ENCODE data around the gene DOCK9. TPM values are rescaled to one million over a fixed set of nuclear protein-coding genes. Genes with fewer than 3 reads are reported as not detected.

DOCK9 gene
- total and polyA plus RNA-seq, 4 donors = 48.8 to 193 (median 133) TPM

- H3K27me3 ChIP-seq (ENCODE audit: control insufficient read depth in 3 of 3, insufficient read depth in 3 of 3, low read length in 2 of 3) = no peaks in the 10 kb centered on the region
- H3K9me3 ChIP-seq (ENCODE audit: control insufficient read depth in 4 of 4, insufficient read depth in 3 of 4, low read length in 3 of 4) = no peaks in the 10 kb centered on the region
- TF ChIP-seq CTCF (IDR thresholded peaks at IDR 0.05; ENCODE audit: control extremely low read depth, extremely low read depth) = no peak
- no peaks in the 10 kb centered on the region for H3K36me3 ChIP-seq (ENCODE audit: control insufficient read depth in 4 of 4, insufficient read depth in 4 of 4, low read length in 4 of 4)
- no peak for DNase-seq
- no peak overlapping the region for H3K9ac ChIP-seq (ENCODE audit: insufficient read depth in 1 of 2, low read length in 2 of 2)
- H3K4me1 ChIP-seq (ENCODE audit: control insufficient read depth in 5 of 5, insufficient read depth in 5 of 5, low read length in 5 of 5) = peaks cover 0 to 23% (median 13%) of the 10 kb centered on the region in 5 donors
- no peak overlapping the region for H3K4me3 ChIP-seq
- no peak overlapping the region for H3K27ac ChIP-seq (ENCODE audit: low read depth in 1 of 2, low read length in 1 of 2)
- 66 to 68% methylated on average over 3 of the region's 3 CpGs for WGBS, 2 donors
- no peak for ATAC-seq (ENCODE audit: insufficient read depth, low FRiP score)
Observed at GRCh38 chr13:99003851-99004471, 26.1 kb upstream of the DOCK9 start.

DNA sequence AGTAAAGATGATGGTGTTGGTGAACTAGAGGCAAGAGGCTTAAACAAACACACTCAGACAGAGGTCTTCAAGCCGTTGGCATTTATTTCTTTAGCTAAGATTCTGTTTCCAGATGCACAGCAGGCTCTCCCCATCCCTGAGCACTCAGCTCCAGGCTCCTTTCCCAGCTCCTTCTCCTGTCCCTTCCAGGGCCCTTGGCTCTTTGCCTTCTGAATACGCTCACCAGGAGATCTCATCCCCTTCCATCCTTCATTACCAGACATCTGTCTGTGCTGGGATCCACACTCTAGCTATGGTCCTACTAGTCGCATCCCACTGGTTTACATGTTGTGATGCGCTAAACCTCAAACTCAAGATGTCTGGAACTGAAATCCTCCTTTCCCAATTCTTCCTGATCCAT, 25.3 kb upstream of the DOCK9 start:
- no peak overlapping the region for H3K27ac ChIP-seq (ENCODE audit: low read depth in 1 of 2, low read length in 1 of 2)
- WGBS, 2 donors = 81 to 88% methylated on average over 4 of the region's 4 CpGs
- TF ChIP-seq CTCF (IDR thresholded peaks at IDR 0.05; ENCODE audit: control extremely low read depth, extremely low read depth) = no peak
- peaks cover 0 to 25% (median 14%) of the 10 kb centered on the region in 5 donors for H3K4me1 ChIP-seq (ENCODE audit: control insufficient read depth in 5 of 5, insufficient read depth in 5 of 5, low read length in 5 of 5)
- no peak for ATAC-seq (ENCODE audit: insufficient read depth, low FRiP score)
- DNase-seq = no peak
- H3K9me3 ChIP-seq (ENCODE audit: control insufficient read depth in 4 of 4, insufficient read depth in 3 of 4, low read length in 3 of 4) = no peaks in the 10 kb centered on the region
- no peaks in the 10 kb centered on the region for H3K27me3 ChIP-seq (ENCODE audit: control insufficient read depth in 3 of 3, insufficient read depth in 3 of 3, low read length in 2 of 3)
- H3K36me3 ChIP-seq (ENCODE audit: control insufficient read depth in 4 of 4, insufficient read depth in 4 of 4, low read length in 4 of 4) = no peaks in the 10 kb centered on the region
- H3K9ac ChIP-seq (ENCODE audit: insufficient read depth in 1 of 2, low read length in 2 of 2) = no peak overlapping the region
- no peak overlapping the region for H3K4me3 ChIP-seq

DNA sequence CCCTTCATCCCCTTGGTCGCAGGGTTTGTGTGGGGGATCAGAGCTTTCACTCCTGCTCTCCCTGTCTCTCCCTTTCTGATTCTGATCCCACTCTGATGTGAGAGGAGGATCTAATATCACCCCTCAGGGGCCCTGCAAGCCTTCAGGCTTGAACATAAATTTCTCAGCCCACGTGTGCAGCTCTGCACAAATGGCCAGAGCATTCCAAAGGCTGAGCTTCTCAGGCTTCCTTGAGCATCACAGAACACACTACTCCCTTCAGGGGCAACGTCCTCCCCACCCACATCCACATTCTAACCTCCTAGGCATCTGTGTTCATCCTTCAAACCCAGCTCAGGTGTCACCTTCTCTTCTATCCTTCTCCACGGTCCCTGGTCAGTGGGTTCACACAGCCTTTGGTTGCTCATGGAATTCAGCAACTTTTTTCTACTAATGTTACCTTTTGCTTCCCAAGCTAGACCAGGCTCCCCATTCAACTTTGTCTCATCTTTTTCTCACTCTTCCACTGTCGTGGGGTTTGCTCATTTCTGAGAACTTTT, 24.4 kb upstream of the DOCK9 start:
- H3K27ac ChIP-seq (ENCODE audit: low read depth in 1 of 2, low read length in 1 of 2) = no peak overlapping the region
- H3K9me3 ChIP-seq (ENCODE audit: control insufficient read depth in 4 of 4, insufficient read depth in 3 of 4, low read length in 3 of 4) = no peaks in the 10 kb centered on the region
- H3K9ac ChIP-seq (ENCODE audit: insufficient read depth in 1 of 2, low read length in 2 of 2) = no peak overlapping the region
- WGBS, 2 donors = 84 to 85% methylated on average over 5 of the region's 5 CpGs
- no peak overlapping the region for H3K4me3 ChIP-seq
- H3K27me3 ChIP-seq (ENCODE audit: control insufficient read depth in 3 of 3, insufficient read depth in 3 of 3, low read length in 2 of 3) = no peaks in the 10 kb centered on the region
- no peak for TF ChIP-seq CTCF (IDR thresholded peaks at IDR 0.05; ENCODE audit: control extremely low read depth, extremely low read depth)
- no peak for DNase-seq
- H3K36me3 ChIP-seq (ENCODE audit: control insufficient read depth in 4 of 4, insufficient read depth in 4 of 4, low read length in 4 of 4) = no peaks in the 10 kb centered on the region
- peaks cover 0 to 32% (median 14%) of the 10 kb centered on the region in 5 donors for H3K4me1 ChIP-seq (ENCODE audit: control insufficient read depth in 5 of 5, insufficient read depth in 5 of 5, low read length in 5 of 5)
- ATAC-seq (ENCODE audit: insufficient read depth, low FRiP score) = no peak

Measured in lung (tissue), 12 donors.